GM19463 (cell line): ENCODE results near the gene ZNRF4.
"Not testable (repeated sequence)": the region's sequence is repeated elsewhere in the genome, so short reads cannot be mapped to it uniquely, and the experiment has no call there.

Experiments used
- ATAC-seq: cut with Tn5 transposase; IDR thresholded peaks from one replicate; pipeline ENCODE4 v1.9.1; 2021; ENCODE audit warnings: mild to moderate bottlenecking, moderate library complexity; ENCODE audit not compliant: unreplicated experiment

ZNRF4 gene

GRCh38 chr19:5455367-5456129 is at the start of gene ZNRF4:
Gene ZNRF4, plus strand, starts transcription at chr19:5455417. Its CDS starts 75 bp downstream, at chr19:5455492.
- ATAC-seq, result no peak

DNA sequence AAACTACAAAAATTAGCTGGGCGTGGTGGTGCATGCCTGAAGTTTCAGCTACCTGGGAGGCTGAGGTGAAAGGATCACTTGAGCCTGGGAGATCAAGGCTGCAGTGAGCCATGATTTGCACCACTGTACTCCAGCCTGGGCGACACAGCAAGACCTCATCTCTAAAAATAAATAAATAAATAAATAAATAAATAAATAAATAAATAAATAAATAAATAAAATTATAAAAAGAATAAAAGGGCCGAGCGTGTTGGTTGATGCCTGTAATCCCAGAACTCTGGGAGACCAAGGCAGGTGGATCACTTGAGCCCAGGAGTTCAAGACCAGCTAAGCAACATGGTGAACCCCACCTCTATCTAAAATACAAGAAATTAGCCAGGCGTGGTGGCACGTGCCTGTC is 49.0 kb upstream of the ZNRF4 start:
- not testable (repeated sequence) for ATAC-seq

GRCh38 chr19:5406816-5407215 is 48.4 kb upstream of the ZNRF4 start:
- ATAC-seq, result no peak

GRCh38 chr19:5407356-5407755 is 47.9 kb upstream of the ZNRF4 start:
- ATAC-seq, result no peak

DNA sequence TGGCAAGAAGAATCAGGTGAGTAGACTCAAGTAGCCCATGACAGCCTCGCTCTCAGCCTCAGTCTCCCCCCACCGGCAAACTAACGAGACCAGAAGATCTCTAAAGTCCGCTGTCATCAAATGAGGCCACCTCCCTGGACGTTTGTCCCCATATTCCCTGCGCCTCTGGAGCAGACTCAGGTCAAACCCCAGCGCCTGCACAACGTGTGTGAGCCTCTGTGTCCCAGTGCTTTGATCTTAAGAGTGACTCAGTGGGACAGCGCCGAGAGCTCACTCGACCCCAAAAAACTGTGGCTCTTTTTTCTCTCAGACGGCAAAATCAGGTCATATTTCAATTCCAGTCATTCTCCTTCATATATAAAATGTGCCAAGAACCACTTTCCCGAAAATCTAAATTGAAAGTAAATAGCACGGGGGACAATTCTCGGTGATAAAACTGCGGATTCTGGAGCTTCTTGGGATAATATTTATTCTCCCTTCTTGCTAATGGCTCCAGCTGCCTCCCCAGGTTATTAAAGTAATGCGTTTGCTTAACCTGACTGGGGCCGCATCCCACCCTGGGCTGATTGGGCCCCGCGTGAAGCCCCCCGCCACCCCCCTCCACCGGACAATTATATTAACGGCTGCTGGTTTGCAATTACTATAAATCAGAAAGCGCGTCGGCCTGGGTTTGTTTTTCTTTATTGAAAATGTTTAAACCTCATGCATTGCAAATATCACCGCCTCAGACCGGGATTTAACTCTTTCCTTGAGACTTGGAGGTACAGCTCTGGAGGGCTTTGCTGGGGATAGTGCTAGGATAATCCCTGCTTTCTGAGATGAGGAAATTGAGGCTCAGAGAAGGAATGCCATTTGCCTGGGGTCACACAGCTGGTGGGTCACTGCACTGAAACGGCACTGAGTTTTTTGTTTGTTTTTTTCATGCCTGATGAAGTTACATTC is 37.5 kb upstream of the ZNRF4 start:
- no peak for ATAC-seq

DNA sequence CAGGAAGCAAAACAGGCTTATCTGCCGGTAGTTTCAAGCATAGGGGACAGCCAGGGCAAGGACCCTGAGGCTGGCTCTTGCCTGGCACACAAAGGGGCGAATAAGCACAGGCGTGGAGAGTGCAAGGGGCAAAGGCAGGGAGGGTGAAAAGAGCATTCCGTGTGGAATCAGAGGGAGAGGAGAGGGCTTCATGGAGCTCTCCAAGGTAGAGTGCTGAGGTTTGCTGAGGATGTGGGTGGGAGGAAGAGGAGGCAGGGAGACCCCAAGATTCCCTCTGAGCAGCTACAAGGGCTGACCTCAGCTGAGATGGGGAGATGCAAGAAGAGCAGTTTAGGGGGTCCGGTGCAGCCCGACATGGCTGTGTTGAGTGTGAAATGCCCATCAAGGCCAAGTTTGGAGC is 36.5 kb upstream of the ZNRF4 start:
- ATAC-seq, result no peak

GRCh38 chr19:5420953-5421352 is 34.3 kb upstream of the ZNRF4 start:
- ATAC-seq, result no peak

DNA sequence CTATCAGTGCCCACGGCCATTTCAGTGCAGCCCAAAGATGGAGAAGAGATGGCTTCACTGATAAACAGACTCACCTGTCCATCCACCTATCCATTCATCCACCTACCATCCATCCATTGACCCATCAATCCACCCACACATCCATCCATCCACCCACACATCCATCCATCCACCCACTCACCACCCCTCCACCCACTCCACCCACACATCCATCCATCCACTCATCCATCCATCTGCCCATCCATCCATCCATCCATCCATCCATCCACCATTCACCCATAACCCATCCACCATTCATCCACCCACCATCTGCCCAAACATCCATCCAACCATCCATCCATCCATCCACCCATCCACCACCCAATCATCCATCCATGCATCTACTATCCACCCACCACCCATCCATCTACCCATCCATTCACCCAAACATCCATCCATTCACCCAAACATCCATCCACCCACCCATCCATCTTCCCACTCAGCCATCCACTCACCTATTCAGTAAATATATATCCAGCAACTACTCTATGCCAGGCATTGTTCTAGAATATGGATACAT is 31.6 kb upstream of the ZNRF4 start:
- ATAC-seq, result no peak

- ATAC-seq, result no peak
These were observed 30.8 kb upstream of the ZNRF4 start for GRCh38 chr19:5424192-5424973.

- no peak for ATAC-seq
These were observed 30.0 kb upstream of the ZNRF4 start for GRCh38 chr19:5425260-5425659.

GRCh38 chr19:5430237-5430636 is 25.0 kb upstream of the ZNRF4 start:
- ATAC-seq, result no peak

- ATAC-seq, result no peak
These were observed 22.5 kb upstream of the ZNRF4 start for GRCh38 chr19:5432687-5433086.

DNA sequence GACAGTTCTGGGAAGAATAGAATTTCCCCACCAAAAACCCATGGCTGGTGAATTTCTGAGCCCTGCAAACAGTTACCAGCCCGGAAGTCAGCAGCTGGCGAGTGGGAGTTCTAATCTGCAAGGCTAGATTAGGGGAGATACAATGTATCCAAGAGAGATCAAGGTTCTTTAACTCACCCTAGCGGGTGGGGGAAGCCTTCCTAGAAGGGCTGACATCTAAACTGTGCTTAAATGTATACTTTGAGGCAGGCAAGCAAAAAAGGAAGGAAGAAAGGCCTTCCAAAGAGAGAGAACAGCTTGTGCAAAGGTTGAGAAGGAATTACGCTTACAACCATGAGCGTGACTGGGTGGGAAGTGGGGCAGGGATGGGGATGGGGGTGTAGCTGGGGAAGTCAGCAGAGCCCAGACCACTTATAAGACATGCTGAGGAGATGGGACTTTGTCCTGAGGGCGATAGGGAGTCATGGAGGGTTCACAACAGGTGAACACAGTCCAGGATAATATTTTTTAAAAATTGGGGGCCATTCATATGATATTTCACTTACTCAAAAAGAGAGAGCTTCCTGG is 20.8 kb upstream of the ZNRF4 start:
- ATAC-seq, result no peak

GRCh38 chr19:5434970-5435641 is 20.1 kb upstream of the ZNRF4 start:
- no peak for ATAC-seq

GRCh38 chr19:5435642-5436017 is 19.6 kb upstream of the ZNRF4 start:
- no peak for ATAC-seq

- no peak for ATAC-seq
These were observed 18.9 kb upstream of the ZNRF4 start for GRCh38 chr19:5436106-5436947.

DNA sequence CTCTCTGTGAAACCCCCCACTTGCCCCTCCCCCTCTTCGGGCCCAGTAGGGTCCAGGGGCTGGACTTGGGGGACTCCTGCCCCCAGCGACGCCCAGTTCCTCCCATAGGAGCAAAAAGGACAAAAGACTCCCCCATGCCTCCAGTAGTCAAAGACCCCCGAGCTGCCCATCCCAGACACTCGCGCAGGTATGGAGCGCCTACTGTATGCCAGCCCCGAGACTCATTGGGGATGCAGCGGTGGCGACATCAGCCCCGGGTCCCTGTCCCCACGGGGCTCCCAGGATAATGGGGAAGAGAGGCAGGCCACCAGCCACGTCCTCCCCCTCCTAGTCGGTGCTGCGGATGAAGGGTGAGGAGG is 18.3 kb upstream of the ZNRF4 start:
- ATAC-seq, result no peak

DNA sequence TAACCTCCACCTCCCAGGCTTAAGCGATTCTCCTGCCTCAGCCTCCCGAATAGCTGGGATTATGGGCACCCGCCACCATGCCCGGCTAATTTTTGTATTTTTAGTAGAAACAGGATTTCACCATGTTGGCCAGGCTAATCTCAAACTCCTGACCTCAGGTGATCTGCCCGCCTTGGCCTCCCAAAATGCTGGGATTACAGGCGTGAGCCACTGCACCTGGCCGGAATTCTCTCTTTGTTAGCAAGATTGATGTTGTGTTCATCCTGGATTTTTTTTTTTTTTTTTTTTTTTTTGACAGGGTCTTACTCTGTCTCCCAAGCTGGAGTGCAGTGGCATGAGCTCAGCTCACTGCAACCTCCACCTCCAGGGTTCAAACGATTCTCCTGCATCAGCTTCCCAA is 16.5 kb upstream of the ZNRF4 start:
- not testable (repeated sequence) for ATAC-seq

DNA sequence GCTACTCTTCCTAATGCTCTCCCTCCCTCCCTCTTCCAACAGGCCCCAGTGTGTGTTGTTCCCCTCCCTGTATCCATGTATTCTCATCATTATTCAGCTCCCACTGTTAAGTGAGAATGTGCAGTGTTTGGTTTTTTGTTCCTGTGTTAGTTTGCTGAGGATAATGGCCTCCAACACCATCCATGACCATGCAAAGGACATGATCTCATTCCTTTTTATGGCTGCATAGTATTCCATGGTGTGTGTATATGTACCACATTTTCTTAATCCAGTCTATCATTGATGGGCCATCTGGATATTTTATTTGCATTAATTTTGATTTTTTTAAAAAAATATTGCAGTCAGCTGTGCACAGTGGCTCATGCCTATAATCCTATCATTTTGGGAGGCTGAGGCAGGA is 15.8 kb upstream of the ZNRF4 start:
- no peak for ATAC-seq
